HG03045 (cell line): ENCODE results near the gene HAUS3.

Experiments used
- ATAC-seq: cut with Tn5 transposase; IDR thresholded peaks from one replicate; pipeline ENCODE4 v1.9.1; 2021; ENCODE audit warnings: mild to moderate bottlenecking, moderate library complexity; ENCODE audit not compliant: unreplicated experiment

Gene HAUS3

GRCh38 chr4:2252530-2253091, 10.7 kb upstream of the HAUS3 start:
- ATAC-seq, result no peak

- ATAC-seq, result no peak
These were observed 10.0 kb upstream of the HAUS3 start for GRCh38 chr4:2251795-2252529.

- ATAC-seq, result no peak
These were observed 9.3 kb upstream of the HAUS3 start for GRCh38 chr4:2251073-2251794.

- no peak for ATAC-seq
These were observed 8.6 kb upstream of the HAUS3 start for GRCh38 chr4:2250357-2251072.

- ATAC-seq, result no peak
These were observed 7.8 kb upstream of the HAUS3 start for GRCh38 chr4:2249526-2250356.

GRCh38 chr4:2248821-2249261, 6.9 kb upstream of the HAUS3 start:
- no peak for ATAC-seq

- ATAC-seq, result no peak
These were observed 6.3 kb upstream of the HAUS3 start for GRCh38 chr4:2248044-2248780.

- no peak for ATAC-seq
These were observed 5.5 kb upstream of the HAUS3 start for GRCh38 chr4:2247128-2248043.

GRCh38 chr4:2246384-2247127, 4.6 kb upstream of the HAUS3 start:
- no peak for ATAC-seq

- no peak for ATAC-seq
These were observed 3.9 kb upstream of the HAUS3 start for GRCh38 chr4:2245787-2246275.

GRCh38 chr4:2245057-2245786, 3.3 kb upstream of the HAUS3 start:
- no peak for ATAC-seq

GRCh38 chr4:2243681-2244380, 1.9 kb upstream of the HAUS3 start:
- no peak for ATAC-seq

GRCh38 chr4:2241003-2241402, 918 bp downstream of the HAUS3 start:
- ATAC-seq, result no peak

GRCh38 chr4:2236944-2237666, 4.8 kb downstream of the HAUS3 start:
- no peak for ATAC-seq

GRCh38 chr4:2231082-2231481, 10.8 kb downstream of the HAUS3 start:
- no peak for ATAC-seq

GRCh38 chr4:2226261-2226660, 15.7 kb downstream of the HAUS3 start:
- no peak for ATAC-seq
